GM13976 (cell line): ENCODE data around the gene TMEM235.
A peak's percentile ranks its signal among the peaks of the same experiment; 100 is the strongest.
"Not testable (repeated sequence)": the region's sequence is repeated elsewhere in the genome, so short reads cannot be mapped to it uniquely, and the experiment has no call there.

Source experiments
- DNase-seq: peaks from one replicate; pipeline ENCODE4 v3.0.0; 2012; ENCODE audit warnings: low spot score
- CTCF ChIP-seq: IDR thresholded peaks from 2 replicates; pipeline ENCODE4 v1.5.1; 2012; ENCODE audit warnings: borderline replicate concordance, mild to moderate bottlenecking; ENCODE audit not compliant: insufficient read depth; ENCODE audit errors: extremely low read depth, missing control alignments, control extremely low read depth
- in situ Hi-C: fragments of 300-500 bp; cut with MboI; formaldehyde crosslinking; loops from one replicate; pipeline ENCODE4 v1.12.0; 2022; ENCODE audit warnings: low sequenced_read_pairs, mixed read lengths, inconsistent platforms; ENCODE audit not compliant: unreplicated experiment

The TMEM235 gene

GRCh38 chr17:78251773-78252103 lies 20.3 kb downstream of the TMEM235 start:
- DNase-seq: no peak
- TF ChIP-seq CTCF: no peak
- in situ Hi-C loops: no loop called here

- no peak for TF ChIP-seq CTCF
- in situ Hi-C loops: no loop called here
- no peak for DNase-seq
These were observed 20.7 kb downstream of the TMEM235 start for GRCh38 chr17:78252111-78252634.

- in situ Hi-C loops: no loop called here
- no peak for DNase-seq
- TF ChIP-seq CTCF: no peak
These were observed 21.5 kb downstream of the TMEM235 start for GRCh38 chr17:78252701-78253635.

GRCh38 chr17:78253636-78253945 lies 22.2 kb downstream of the TMEM235 start:
- DNase-seq, in situ Hi-C loops: not testable (repeated sequence)

GRCh38 chr17:78253946-78254672 lies 22.7 kb downstream of the TMEM235 start:
- DNase-seq: peak; percentile 89
- in situ Hi-C loops: no loop called here
- no peak for TF ChIP-seq CTCF

GRCh38 chr17:78255029-78255656 lies 23.7 kb downstream of the TMEM235 start:
- TF ChIP-seq CTCF: no peak
- in situ Hi-C loops: no loop called here
- no peak for DNase-seq
